Central memory CD8-positive, alpha-beta T cell (primary cell): ENCODE results near the gene MUCL1.
"Not testable (repeated sequence)": the region's sequence is repeated elsewhere in the genome, so short reads cannot be mapped to it uniquely, and the experiment has no call there.

ENCODE experiments used
- ATAC-seq: fragments of 150-1000 bp; cut with Tn5 transposase; replicated peaks from 2 replicates; pipeline ENCODE4 v1.10.0; 2022; ENCODE audit warnings: mild to moderate bottlenecking, moderate FRiP score, moderate number of reproducible peaks; ENCODE audit not compliant: poor library complexity, severe bottlenecking; ENCODE audit errors: extremely low read depth
- DNase-seq, 2 donors: peaks; one replicate each; pipeline ENCODE4 v3.0.0; 2021; ENCODE audit warnings: low spot score in 2 of 2
- H3K27ac Mint-ChIP-seq: one replicate; pipeline ENCODE4 v1.8.0; 2022; ENCODE audit warnings: low read depth, mild to moderate bottlenecking, moderate library complexity, mixed read lengths
- H3K27me3 Mint-ChIP-seq: one replicate; pipeline ENCODE4 v1.8.0; 2022; ENCODE audit warnings: mixed read lengths
- H3K36me3 Mint-ChIP-seq: one replicate; pipeline ENCODE4 v1.8.0; 2022; ENCODE audit warnings: mild to moderate bottlenecking, moderate library complexity, mixed read lengths; ENCODE audit not compliant: insufficient read depth
- H3K4me1 Mint-ChIP-seq: one replicate; pipeline ENCODE4 v1.8.0; 2022; ENCODE audit warnings: mixed read lengths
- H3K4me3 Mint-ChIP-seq: one replicate; pipeline ENCODE4 v1.8.0; 2022; ENCODE audit warnings: mild to moderate bottlenecking, moderate library complexity, mixed read lengths
- H3K9me3 Mint-ChIP-seq: one replicate; pipeline ENCODE4 v1.8.0; 2022; ENCODE audit warnings: mixed read lengths

MUCL1 gene

DNA sequence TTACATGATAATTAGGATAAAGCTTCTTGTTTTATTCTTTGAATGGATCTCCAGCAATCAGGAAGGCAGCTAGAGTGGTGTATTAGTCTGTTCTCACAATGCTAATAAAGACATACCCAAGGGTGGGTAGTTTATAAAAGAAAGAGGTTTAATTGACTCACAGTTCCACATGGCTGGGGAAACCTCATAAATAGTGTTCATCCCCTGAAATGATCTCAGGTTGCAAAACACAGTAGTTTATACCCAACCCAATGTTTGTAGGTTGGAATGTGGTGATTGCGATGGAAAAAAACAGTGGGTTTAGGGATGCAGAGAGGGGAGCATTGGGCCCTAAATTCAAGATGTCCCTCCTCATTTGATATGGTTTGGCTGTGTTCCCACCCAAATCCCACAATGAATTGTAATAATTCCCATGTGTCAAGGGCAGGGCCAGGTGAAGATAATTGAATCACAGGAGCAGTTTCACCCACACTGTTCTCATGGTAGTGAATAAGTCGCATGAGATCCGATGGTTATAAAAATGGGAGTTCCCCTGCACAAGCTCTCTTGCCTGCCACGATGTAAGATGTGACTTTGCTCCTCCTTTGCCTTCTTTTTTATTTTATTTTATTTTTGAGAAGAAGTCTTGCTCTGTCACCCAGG lies 11.5 kb downstream of the MUCL1 start:
- Mint-ChIP-seq H3K27ac (no peak overlapping the region), H3K27me3 (peaks cover 88% of the 10 kb centered on the region), H3K4me1 (no peaks in the 10 kb centered on the region), H3K9me3 (no peaks in the 10 kb centered on the region), H3K4me3 (no peak overlapping the region), H3K36me3 (no peaks in the 10 kb centered on the region)
- DNase-seq (no peak), ATAC-seq (no peak)

DNA sequence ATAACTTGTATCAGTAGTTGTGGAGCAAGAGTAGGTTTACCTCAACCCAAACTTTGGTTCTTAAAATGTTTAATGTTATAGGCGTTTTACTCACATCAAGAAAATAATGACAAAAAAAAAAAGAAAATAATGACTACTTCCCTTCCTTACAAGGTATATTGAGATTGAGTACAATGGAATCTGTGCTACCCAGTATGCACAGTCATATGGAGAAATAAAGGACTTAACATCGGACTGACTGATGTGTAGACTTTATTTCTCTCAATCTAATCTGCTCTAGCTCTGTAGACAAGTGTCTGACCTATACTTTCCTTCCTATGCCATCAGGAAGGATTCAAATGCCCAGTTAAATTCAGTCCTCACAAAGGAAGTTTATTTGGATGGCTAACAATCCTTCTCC lies 14.4 kb downstream of the MUCL1 start:
- Mint-ChIP-seq H3K4me3 (no peak overlapping the region), H3K36me3 (no peaks in the 10 kb centered on the region), H3K27ac (no peak overlapping the region), H3K27me3 (peaks cover 92% of the 10 kb centered on the region), H3K4me1 (no peaks in the 10 kb centered on the region), H3K9me3 (no peaks in the 10 kb centered on the region)
- no peak for ATAC-seq
- DNase-seq = no peak

DNA sequence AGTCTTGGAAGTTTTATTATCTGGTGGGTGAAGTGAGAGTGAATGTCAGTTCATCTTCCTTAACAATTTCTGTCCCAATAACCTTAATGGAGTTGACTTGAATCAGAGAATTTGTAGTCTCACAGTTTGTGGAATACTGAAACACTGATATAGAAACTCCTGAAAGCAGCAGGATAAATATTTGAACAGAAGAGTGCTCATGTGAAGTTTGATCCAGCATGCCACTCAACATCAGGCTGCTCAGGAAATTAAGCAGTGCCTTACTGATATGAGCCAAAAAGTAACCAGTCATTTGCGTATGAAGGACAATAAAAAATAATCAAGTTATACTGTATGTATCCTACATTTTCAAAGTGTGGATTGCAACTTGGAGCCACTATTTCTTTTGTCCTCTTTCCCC lies 15.7 kb downstream of the MUCL1 start:
- H3K4me3 Mint-ChIP-seq = no peak overlapping the region
- H3K27ac Mint-ChIP-seq = no peak overlapping the region
- DNase-seq = no peak
- H3K36me3 Mint-ChIP-seq = no peaks in the 10 kb centered on the region
- H3K4me1 Mint-ChIP-seq = no peaks in the 10 kb centered on the region
- H3K9me3 Mint-ChIP-seq = no peaks in the 10 kb centered on the region
- peaks cover 94% of the 10 kb centered on the region for H3K27me3 Mint-ChIP-seq
- no peak for ATAC-seq

DNA sequence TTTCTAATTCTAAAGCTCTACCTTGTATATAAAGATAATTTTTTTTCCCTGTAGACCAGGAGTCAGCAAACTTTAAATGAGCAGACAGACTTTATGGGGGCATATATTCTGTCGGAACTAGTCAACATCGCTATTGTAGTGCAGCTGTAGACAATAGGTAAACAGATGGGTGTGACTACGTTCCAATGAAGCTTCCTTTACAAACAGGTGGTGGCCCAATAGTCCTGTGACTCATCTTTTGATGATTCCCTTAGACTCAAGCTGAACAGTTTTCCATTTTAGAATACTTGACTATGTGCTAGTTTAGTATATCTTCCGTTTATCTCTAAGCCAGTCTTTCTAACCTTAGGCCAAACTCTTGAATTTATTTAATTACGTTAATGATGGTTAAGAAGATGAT lies 16.3 kb downstream of the MUCL1 start:
- DNase-seq (no peak), ATAC-seq (no peak)
- Mint-ChIP-seq H3K27ac (no peak overlapping the region), H3K4me3 (no peak overlapping the region), H3K4me1 (no peaks in the 10 kb centered on the region), H3K36me3 (no peaks in the 10 kb centered on the region), H3K27me3 (peaks cover 94% of the 10 kb centered on the region), H3K9me3 (no peaks in the 10 kb centered on the region)

DNA sequence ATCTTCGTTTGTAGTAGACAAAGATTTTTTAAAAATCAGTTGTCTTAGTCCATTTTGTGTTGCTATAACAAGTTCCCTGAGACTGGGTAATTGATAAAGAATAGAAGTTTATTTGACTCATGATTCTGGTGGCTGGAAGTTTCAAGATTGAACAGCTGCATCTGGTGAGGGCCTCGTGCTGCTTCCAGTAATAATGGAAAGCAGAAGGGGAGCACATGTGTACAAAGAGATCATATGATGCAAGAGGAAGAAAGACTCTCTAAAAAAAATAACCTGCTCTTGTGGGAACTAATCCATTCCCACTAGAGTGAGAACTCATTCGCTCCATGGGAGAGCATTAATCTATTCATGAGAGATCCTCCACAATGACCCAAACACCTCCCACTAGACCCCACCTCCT lies 24.8 kb downstream of the MUCL1 start:
- Mint-ChIP-seq H3K9me3 (no peaks in the 10 kb centered on the region), H3K27ac (no peak overlapping the region), H3K27me3 (peaks cover 18% of the 10 kb centered on the region), H3K4me3 (no peak overlapping the region), H3K4me1 (no peaks in the 10 kb centered on the region), H3K36me3 (no peaks in the 10 kb centered on the region)
- ATAC-seq (no peak), DNase-seq (no peak)

DNA sequence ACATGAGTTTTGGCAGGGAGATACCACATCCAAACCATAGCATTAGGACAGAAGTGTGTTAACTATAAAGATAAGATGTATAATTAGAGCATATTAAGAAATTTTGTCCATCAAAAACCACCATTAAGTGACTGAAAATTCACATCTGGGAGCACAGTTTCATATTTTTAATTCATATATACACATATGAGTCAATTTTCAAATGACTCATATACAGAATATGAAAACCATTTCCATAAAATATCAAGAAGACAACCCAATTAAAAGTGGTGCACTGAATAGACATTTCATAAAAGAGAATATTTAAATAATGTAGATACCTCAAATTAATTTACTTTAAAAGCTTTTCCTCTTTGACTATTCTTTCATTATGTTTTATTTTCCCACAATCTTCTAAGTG lies 25.3 kb downstream of the MUCL1 start:
- ATAC-seq = no peak
- Mint-ChIP-seq H3K36me3 (no peaks in the 10 kb centered on the region), H3K9me3 (no peaks in the 10 kb centered on the region), H3K27me3 (peaks cover 13% of the 10 kb centered on the region), H3K27ac (no peak overlapping the region), H3K4me3 (no peak overlapping the region), H3K4me1 (no peaks in the 10 kb centered on the region)
- no peak for DNase-seq

DNA sequence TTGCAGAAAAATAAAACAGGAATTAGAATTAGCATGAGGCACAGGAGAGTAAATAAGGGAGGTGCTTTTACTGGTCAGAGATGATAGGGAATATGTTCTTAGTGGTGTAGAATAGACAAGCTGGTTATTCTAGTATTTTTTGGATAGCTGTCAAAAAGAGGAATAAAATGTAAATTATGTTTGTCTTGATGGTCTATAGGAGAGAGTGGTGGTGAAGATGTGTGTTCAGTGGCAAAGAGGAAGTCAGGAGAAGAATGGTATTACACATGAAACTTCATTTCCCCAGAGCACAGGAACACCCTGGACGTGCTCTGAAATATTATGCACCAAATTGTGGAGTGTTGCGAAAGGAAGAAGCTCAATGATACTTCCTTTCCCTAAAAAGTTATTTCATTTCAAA lies 27.8 kb downstream of the MUCL1 start:
- no peak for ATAC-seq
- Mint-ChIP-seq H3K9me3 (no peaks in the 10 kb centered on the region), H3K4me3 (no peak overlapping the region), H3K36me3 (no peaks in the 10 kb centered on the region), H3K4me1 (no peaks in the 10 kb centered on the region), H3K27ac (no peak overlapping the region), H3K27me3 (peaks cover 15% of the 10 kb centered on the region)
- DNase-seq = no peak

DNA sequence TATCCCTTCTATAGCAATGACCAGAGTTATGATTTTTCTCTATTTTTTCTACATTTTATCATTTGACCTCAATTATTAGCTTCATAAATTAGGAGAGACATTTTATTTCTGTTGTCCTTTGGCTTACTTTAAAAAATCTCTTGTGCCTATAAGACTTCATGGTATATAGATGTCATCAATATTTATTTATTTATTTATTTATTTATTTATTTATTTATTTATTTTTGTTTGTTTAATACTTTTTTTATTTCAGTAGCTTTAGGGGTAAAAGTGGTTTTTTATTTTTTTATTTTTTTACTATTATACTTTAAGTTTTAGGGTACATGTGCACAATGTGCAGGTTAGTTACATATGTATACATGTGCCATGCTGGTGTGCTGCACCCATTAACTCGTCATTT lies 28.3 kb downstream of the MUCL1 start:
- H3K4me3 Mint-ChIP-seq, ATAC-seq, DNase-seq, H3K9me3 Mint-ChIP-seq, H3K4me1 Mint-ChIP-seq, H3K27ac Mint-ChIP-seq, H3K36me3 Mint-ChIP-seq: not testable (repeated sequence)
- peaks cover 16% of the 10 kb centered on the region for H3K27me3 Mint-ChIP-seq

DNA sequence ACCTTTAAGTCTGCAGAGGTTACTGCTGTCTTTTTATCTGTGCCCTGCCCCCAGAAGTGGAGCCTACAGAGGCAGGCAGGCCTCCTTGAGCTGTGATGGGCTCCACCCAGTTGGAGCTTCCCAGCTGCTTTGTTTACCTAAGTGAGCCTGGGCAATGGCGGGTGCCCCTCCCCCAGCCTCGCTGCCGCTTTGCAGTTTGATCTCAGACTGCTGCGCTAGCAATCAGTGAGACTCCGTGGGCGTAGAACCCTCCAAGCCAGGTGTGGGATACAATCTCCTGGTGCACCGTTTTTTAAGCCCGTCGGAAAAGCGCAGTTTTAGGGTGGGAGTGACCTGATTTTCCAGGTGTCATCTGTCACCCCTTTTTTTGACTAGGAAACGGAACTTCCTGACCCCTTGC lies 34.1 kb downstream of the MUCL1 start:
- not testable (repeated sequence) for H3K27ac Mint-ChIP-seq, H3K9me3 Mint-ChIP-seq, DNase-seq, ATAC-seq, H3K36me3 Mint-ChIP-seq, H3K4me1 Mint-ChIP-seq, H3K4me3 Mint-ChIP-seq
- peaks cover 32% of the 10 kb centered on the region for H3K27me3 Mint-ChIP-seq

DNA sequence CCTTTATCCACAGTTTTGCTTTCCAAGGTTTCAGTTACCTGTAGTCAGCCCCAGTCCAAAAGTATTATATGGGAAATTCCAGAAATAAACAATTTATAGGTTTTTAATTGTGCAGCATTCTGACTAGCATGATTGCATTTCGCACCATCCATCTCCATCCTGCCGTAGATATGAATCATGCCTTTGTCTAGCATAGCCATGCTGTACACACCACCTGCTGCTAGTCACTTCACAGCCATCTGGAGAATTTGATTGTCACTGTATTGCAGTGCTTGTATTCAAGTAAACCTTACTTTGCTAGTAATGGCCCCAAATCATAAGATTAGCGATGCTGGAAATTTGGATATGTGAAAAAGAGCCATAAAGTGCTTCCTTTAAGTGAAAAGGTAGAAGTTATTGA lies 36.0 kb downstream of the MUCL1 start:
- H3K4me1 Mint-ChIP-seq = no peaks in the 10 kb centered on the region
- no peak for ATAC-seq
- H3K27me3 Mint-ChIP-seq = peaks cover 32% of the 10 kb centered on the region
- H3K4me3 Mint-ChIP-seq = no peak overlapping the region
- no peak for DNase-seq
- H3K36me3 Mint-ChIP-seq = no peaks in the 10 kb centered on the region
- H3K27ac Mint-ChIP-seq = no peak overlapping the region
- H3K9me3 Mint-ChIP-seq = no peaks in the 10 kb centered on the region

DNA sequence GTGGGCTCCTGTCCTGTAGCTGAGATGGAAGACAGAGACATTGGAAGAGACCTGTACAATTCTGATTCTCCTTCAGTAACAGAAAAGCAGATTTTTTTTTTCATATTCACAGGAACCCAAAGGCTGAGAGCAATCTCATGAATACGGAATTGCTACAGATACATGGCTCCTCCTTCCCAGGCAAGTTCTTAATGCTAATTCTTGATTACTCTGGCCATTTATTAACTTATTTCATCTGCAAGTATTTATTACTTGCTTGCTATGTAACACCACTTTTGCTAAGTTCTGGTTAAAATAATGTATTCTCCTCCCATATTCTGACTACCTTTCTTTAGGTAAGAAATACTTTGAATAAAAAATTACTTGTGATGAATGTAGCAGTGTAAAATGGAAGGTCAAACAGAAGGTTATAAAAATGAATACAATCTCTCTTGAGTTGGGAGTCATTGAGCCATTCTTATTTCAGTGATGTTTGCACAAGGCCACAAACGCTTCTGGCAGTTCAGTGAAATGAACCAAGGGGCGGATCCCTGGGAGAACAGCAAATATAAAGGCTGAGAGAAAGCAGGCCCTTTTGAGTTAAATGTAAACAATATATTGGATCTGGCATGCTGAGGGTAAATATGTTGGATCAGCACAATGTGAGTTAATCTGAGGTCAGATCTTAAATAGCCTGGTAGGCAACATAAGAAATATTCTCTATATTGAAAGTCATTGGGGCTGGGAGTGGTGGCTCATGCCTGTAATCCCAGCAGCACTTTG lies 37.6 kb downstream of the MUCL1 start:
- no peak for ATAC-seq
- Mint-ChIP-seq H3K4me1 (no peaks in the 10 kb centered on the region), H3K27me3 (peaks cover 20% of the 10 kb centered on the region), H3K36me3 (no peaks in the 10 kb centered on the region), H3K9me3 (no peaks in the 10 kb centered on the region), H3K4me3 (no peak overlapping the region), H3K27ac (no peak overlapping the region)
- no peak for DNase-seq
